H1 (cell line): Measurements from ENCODE around the gene GBE1. TPM values are rescaled to one million over a fixed set of nuclear protein-coding genes. Genes with fewer than 3 reads are reported as not detected.

Experiments
- CTCF ChIA-PET: fragments of 300-600 bp; sonication (Branson Sonifier 250); formaldehyde crosslinking; loops from one replicate; lab custom pipeline; 2021; ENCODE audit not compliant: partially characterized antibody; lab: Charles Lee
- POLR2A ChIA-PET: fragments of 300-600 bp; sonication (Branson Sonifier 250); formaldehyde crosslinking; loops from one replicate; lab custom pipeline; 2021; ENCODE audit warnings: inconsistent platforms; ENCODE audit not compliant: partially characterized antibody; lab: Charles Lee
- DNase-seq, 2 experiments: peaks; one replicate each; pipeline versions ENCODE4 v3.0.0 to v3.0.0-alpha.2; 2010 to 2022; ENCODE audit warnings: low spot score in 2 of 2, low read depth in 1 of 2, mixed read lengths in 1 of 2
- FAIRE-seq: peaks from 2 replicates; lab custom pipeline; 2011; peaks lifted over from hg19 to GRCh38; lab: Jason Lieb, UNC
- H2AFZ ChIP-seq: 2 replicates; pipeline ENCODE4 v1.8.1; 2012; ENCODE audit warnings: low read length, inconsistent platforms
- H2AK5ac ChIP-seq: 2 replicates; pipeline ENCODE4 v1.6.1; 2013; ENCODE audit warnings: low read depth, low read length
- H2BK120ac ChIP-seq: replicated peaks from 2 replicates; pipeline ENCODE3; 2013; ENCODE audit warnings: low read depth, low read length, inconsistent platforms
- H2BK12ac ChIP-seq: 2 replicates; pipeline ENCODE4 v1.6.1; 2013; ENCODE audit warnings: low read depth, low read length
- H2BK15ac ChIP-seq: 2 replicates; pipeline ENCODE4 v1.6.1; 2013; ENCODE audit warnings: low read length
- H2BK20ac ChIP-seq: 2 replicates; pipeline ENCODE4 v1.6.1; 2013; ENCODE audit warnings: low read length
- H2BK5ac ChIP-seq: 2 replicates; pipeline ENCODE4 v1.6.1; 2013; ENCODE audit warnings: low read depth, low read length
- H3K14ac ChIP-seq: 2 replicates; pipeline ENCODE4 v1.6.1; 2013; ENCODE audit warnings: inconsistent platforms; ENCODE audit not compliant: insufficient read length
- H3K18ac ChIP-seq: 2 replicates; pipeline ENCODE4 v1.6.1; 2013; ENCODE audit warnings: low read length; ENCODE audit errors: extremely low read depth
- H3K23ac ChIP-seq: 2 replicates; pipeline ENCODE4 v1.6.1; 2013; ENCODE audit warnings: inconsistent platforms; ENCODE audit not compliant: insufficient read length
- H3K23me2 ChIP-seq: 2 replicates; pipeline ENCODE4 v1.6.1; 2013; ENCODE audit warnings: low read depth, low read length
- H3K27ac ChIP-seq: 2 replicates; pipeline ENCODE4 v1.6.1; 2011; ENCODE audit warnings: low read depth, low read length, inconsistent platforms
- H3K27me3 ChIP-seq, 4 experiments: replicated peaks in 1 of 4; 1 replicate in 1 of 4; 2 replicates in 3 of 4; pipeline versions ENCODE4 v1.6.1 to v1.8.1; 2011 to 2013; ENCODE audit warnings: low read length in 3 of 4, mild to moderate bottlenecking in 3 of 4, inconsistent platforms in 2 of 4, mixed read lengths in 2 of 4, moderate library complexity in 1 of 4; ENCODE audit not compliant: control insufficient read depth in 3 of 4, insufficient read depth in 3 of 4; ENCODE audit errors: extremely low read depth in 1 of 4
- H3K36me3 ChIP-seq, 4 experiments: 2 replicates each; pipeline versions ENCODE4 v1.6.1 to v1.8.1; 2011 to 2013; ENCODE audit warnings: mild to moderate bottlenecking in 4 of 4, low read length in 3 of 4, moderate library complexity in 2 of 4, control low read depth in 1 of 4, inconsistent platforms in 1 of 4; ENCODE audit not compliant: insufficient read depth in 4 of 4, control insufficient read depth in 2 of 4
- H3K4ac ChIP-seq: replicated peaks from 2 replicates; pipeline ENCODE3; 2013; ENCODE audit warnings: low read length, low read depth, mixed read lengths, inconsistent platforms; ENCODE audit not compliant: insufficient read length
- H3K4me1 ChIP-seq, 4 experiments: replicated peaks in 1 of 4; 1 replicate in 1 of 4; 2 replicates in 3 of 4; pipeline versions ENCODE4 v1.6.1 to v1.8.1; 2011 to 2013; ENCODE audit warnings: low read length in 3 of 4, inconsistent platforms in 2 of 4, mixed read lengths in 1 of 4; ENCODE audit not compliant: insufficient read depth in 4 of 4, control insufficient read depth in 3 of 4
- H3K4me2 ChIP-seq, 2 experiments: 2 replicates each; pipeline versions ENCODE4 v1.6.1 to v1.8.1; 2011 to 2013; ENCODE audit warnings: low read depth in 2 of 2, low read length in 2 of 2, control low read depth in 1 of 2, inconsistent platforms in 1 of 2, mild to moderate bottlenecking in 1 of 2; ENCODE audit not compliant: insufficient read depth in 1 of 2
- H3K4me3 ChIP-seq, 4 experiments: fragments of 200-600, 300-600 bp in 1 of 4; sonication (generic), shearing (Covaris generic), sonication (Bioruptor Twin) in 1 of 4; 2 replicates each; pipeline versions ENCODE4 v1.5.1 to v1.8.1; 2011 to 2016; ENCODE audit warnings: low read length in 4 of 4, low read depth in 3 of 4, control low read depth in 2 of 4, inconsistent platforms in 2 of 4, mild to moderate bottlenecking in 2 of 4, mixed read lengths in 1 of 4, moderate library complexity in 1 of 4; ENCODE audit not compliant: insufficient read depth in 2 of 4; ENCODE audit errors: extremely low read depth in 1 of 4
- H3K56ac ChIP-seq: replicated peaks from 2 replicates; pipeline ENCODE3; 2013; ENCODE audit warnings: low read depth, mild to moderate bottlenecking, mixed read lengths, low read length, inconsistent platforms; ENCODE audit not compliant: insufficient read length
- H3K79me1 ChIP-seq: 2 replicates; pipeline ENCODE4 v1.6.1; 2013; ENCODE audit warnings: low read depth, low read length, control low read depth
- H3K79me2 ChIP-seq, 2 experiments: 2 replicates each; pipeline versions ENCODE4 v1.6.1 to v1.8.1; 2012 to 2013; ENCODE audit warnings: low read length in 2 of 2, mild to moderate bottlenecking in 2 of 2, inconsistent platforms in 1 of 2; ENCODE audit not compliant: insufficient read depth in 2 of 2, control insufficient read depth in 1 of 2
- H3K9ac ChIP-seq, 4 experiments: replicated peaks in 1 of 4; 1 replicate in 1 of 4; 2 replicates in 3 of 4; pipeline versions ENCODE4 v1.6.1 to v1.8.1; 2011 to 2013; ENCODE audit warnings: low read depth in 3 of 4, low read length in 3 of 4, control low read depth in 2 of 4, mild to moderate bottlenecking in 2 of 4, moderate library complexity in 2 of 4, inconsistent platforms in 1 of 4; ENCODE audit errors: extremely low read depth in 1 of 4
- H3K9me3 ChIP-seq, 2 experiments: 2 replicates each; pipeline versions ENCODE4 v1.6.1 to v1.8.1; 2012 to 2013; ENCODE audit warnings: mild to moderate bottlenecking in 2 of 2, moderate library complexity in 2 of 2, control low read depth in 1 of 2, inconsistent platforms in 1 of 2, low read depth in 1 of 2, low read length in 1 of 2, mixed read lengths in 1 of 2; ENCODE audit not compliant: insufficient read depth in 2 of 2
- H4K20me1 ChIP-seq, 2 experiments: replicated peaks in 1 of 2; 2 replicates each; pipeline versions ENCODE3 to v1.8.1; 2011 to 2013; ENCODE audit warnings: inconsistent platforms in 2 of 2, low read length in 2 of 2, mild to moderate bottlenecking in 1 of 2; ENCODE audit not compliant: insufficient read depth in 2 of 2, control insufficient read depth in 1 of 2
- H4K5ac ChIP-seq: 2 replicates; pipeline ENCODE4 v1.6.1; 2013; ENCODE audit warnings: low read length, low read depth, mixed read lengths, inconsistent platforms; ENCODE audit not compliant: insufficient read length
- H4K8ac ChIP-seq: 2 replicates; pipeline ENCODE4 v1.8.0; 2013; ENCODE audit warnings: mild to moderate bottlenecking, moderate library complexity, low read length, inconsistent platforms; ENCODE audit not compliant: insufficient read depth; ENCODE audit errors: extremely low read depth
- H4K91ac ChIP-seq: replicated peaks from 2 replicates; pipeline ENCODE3; 2013; ENCODE audit warnings: low read length, mixed read lengths, inconsistent platforms; ENCODE audit not compliant: insufficient read length
- BACH1 ChIP-seq: IDR thresholded peaks from 2 replicates; pipeline ENCODE4 v1.6.1; 2012; ENCODE audit warnings: low read length, improper control_type of control experiment
- CBX5 ChIP-seq: fragments of 300-800, 300-1000 bp; sonication (generic); IDR thresholded peaks from 2 replicates; pipeline ENCODE4 v1.7.1; 2016; ENCODE audit warnings: antibody characterized with exemption, low read length, low read depth
- CHD2 ChIP-seq: IDR thresholded peaks from 2 replicates; pipeline ENCODE4 v1.6.1; 2012; ENCODE audit warnings: low read length, improper control_type of control experiment
- FOSL1 ChIP-seq: IDR thresholded peaks from 2 replicates; pipeline ENCODE4 v1.6.1; 2011; ENCODE audit warnings: mild to moderate bottlenecking, low read depth, low read length, moderate library complexity; ENCODE audit not compliant: insufficient read depth
- KDM1A ChIP-seq: fragments of 200-600, 300-600 bp; sonication (generic); IDR thresholded peaks from 2 replicates; pipeline ENCODE4 v1.7.1; 2016; ENCODE audit warnings: mild to moderate bottlenecking, low read length, borderline replicate concordance
- NANOG ChIP-seq: IDR thresholded peaks from 2 replicates; pipeline ENCODE4 v1.6.1; 2011; ENCODE audit warnings: low read length, low read depth, mild to moderate bottlenecking, inconsistent platforms; ENCODE audit not compliant: insufficient read depth, poor library complexity, severe bottlenecking
- POLR2A ChIP-seq, 2 experiments: IDR thresholded peaks; 1 replicate in 1 of 2; 2 replicates in 1 of 2; pipeline ENCODE4 v1.6.1; 2011; ENCODE audit warnings: low read depth in 2 of 2, low read length in 2 of 2, mild to moderate bottlenecking in 2 of 2; ENCODE audit errors: control extremely low read depth in 1 of 2
- RAD21 ChIP-seq, 2 experiments: IDR thresholded peaks in 1 of 2; conservative IDR thresholded peaks in 1 of 2; 2 replicates each; pipeline ENCODE4 v1.6.1; 2011; ENCODE audit warnings: low read depth in 2 of 2, low read length in 2 of 2, improper control_type of control experiment in 1 of 2, inconsistent platforms in 1 of 2, mild to moderate bottlenecking in 1 of 2, moderate library complexity in 1 of 2
- RNF2 ChIP-seq: fragments of 200-900, 300-1000 bp; sonication (generic); IDR thresholded peaks from 2 replicates; pipeline ENCODE4 v1.7.1; 2016; ENCODE audit warnings: borderline replicate concordance, low read depth, mild to moderate bottlenecking, antibody characterized with exemption, low read length; ENCODE audit not compliant: poor library complexity, severe bottlenecking; ENCODE audit errors: missing control alignments
- TBP ChIP-seq: IDR thresholded peaks from 2 replicates; pipeline ENCODE4 v1.6.1; 2011; ENCODE audit warnings: low read depth, low read length, improper control_type of control experiment
- TEAD4 ChIP-seq: IDR thresholded peaks from 2 replicates; pipeline ENCODE4 v1.6.1; 2012; ENCODE audit warnings: low read depth, low read length, inconsistent platforms, mixed read lengths
- WGBS, 2 experiments: shearing (Covaris generic) in 1 of 2; methylation state at CpG; one replicate each; pipeline versions ENCODE4 v1.1.6 to v1.1.7; 2013 to 2015; ENCODE audit warnings: low lambda C conversion rate in 2 of 2, mixed read lengths in 2 of 2, inconsistent platforms in 1 of 2, low coverage in 1 of 2, missing lambda C conversion rate in 1 of 2; ENCODE audit not compliant: insufficient replicate concordance in 2 of 2, insufficient coverage in 1 of 2, insufficient read length in 1 of 2; ENCODE audit errors: extremely low coverage in 1 of 2, missing lambda C conversion rate in 1 of 2; 5-methylcytosine and 5-hydroxymethylcytosine counted together
- polyA plus RNA-seq, 7 experiments: library from polyadenylated mRNA; depleted of rRNA in 3 of 7; stranded (reverse) in 5 of 7; unstranded in 2 of 7; fragments of >200 nt in 5 of 7; fragments of 200-250 nt in 2 of 7; gene quantifications; 1 replicate in 5 of 7; 2 replicates in 1 of 7; 4 replicates in 1 of 7; pipeline versions ENCODE4 v1.2.1 to v1.2.3, GENCODE V29; 2011 to 2013; ENCODE audit warnings: missing spikeins in 2 of 7, mixed read lengths in 2 of 7
- total RNA-seq: library from RNA; stranded (reverse); fragmentation: NEBNext Ultra II Directional; extraction: Animal tissue kit (Norgen Biotek cat#: 25700); gene quantifications from 2 replicates; pipeline ENCODE4 v1.2.1, GENCODE V29; 2021
- TF ChIP-seq, protein P1 (sequence below): IDR thresholded peaks from 2 replicates; pipeline ENCODE4 v1.6.1; 2012; ENCODE audit warnings: inconsistent platforms
- TF ChIP-seq, protein P2 (sequence below): IDR thresholded peaks from 2 replicates; pipeline ENCODE4 v1.6.1; 2011; ENCODE audit warnings: low read depth, mild to moderate bottlenecking, low read length; ENCODE audit not compliant: insufficient read depth

GBE1 gene
- total and polyA plus RNA-seq, 2 of the 8 experiments (the other 6 are each of a cell fraction or from before 2014, with no cell fraction given) = 3.3 to 7.3 TPM

DNA sequence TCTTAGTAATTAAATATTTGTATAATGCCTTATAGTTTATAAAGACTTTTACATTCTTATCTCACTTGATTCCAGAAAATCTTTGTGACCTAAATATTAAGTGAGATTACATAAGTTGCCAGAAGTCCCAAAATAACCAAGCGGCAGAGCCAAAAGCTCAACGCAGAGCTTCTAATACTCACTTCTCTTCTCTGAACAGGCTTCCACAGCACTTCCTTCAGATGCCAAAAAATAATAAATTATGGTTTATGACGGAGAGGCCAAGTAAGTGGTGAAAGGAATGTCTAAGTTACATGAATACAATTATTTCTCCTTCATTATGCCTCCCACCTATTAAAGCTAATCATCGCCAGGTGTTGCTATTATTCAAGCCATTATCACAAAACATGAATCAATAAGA lies 110.3 kb downstream of the GBE1 start:
- Histone ChIP-seq H3K23ac (no peak overlapping the region), H3K27me3 (no peaks in the 10 kb centered on the region), H4K5ac (no peak overlapping the region), H3K79me2 (no peaks in the 10 kb centered on the region), H2BK20ac (no peak overlapping the region), H3K9me3 (no peaks in the 10 kb centered on the region), H2AFZ (no peak overlapping the region), H3K4ac (no peak overlapping the region), H2BK15ac (no peak overlapping the region), H3K79me1 (no peaks in the 10 kb centered on the region), H3K4me3 (no peak overlapping the region), H3K14ac (no peak overlapping the region), H3K36me3 (no peaks in the 10 kb centered on the region), H3K9ac (no peak overlapping the region), H3K4me2 (no peak overlapping the region), H4K20me1 (no peaks in the 10 kb centered on the region), H3K18ac (no peak overlapping the region), H2BK12ac (no peak overlapping the region), H3K56ac (no peak overlapping the region), H3K27ac (no peak overlapping the region), H4K8ac (no peak overlapping the region), H2BK5ac (no peak overlapping the region), H3K23me2 (no peaks in the 10 kb centered on the region), H2BK120ac (no peak overlapping the region), H3K4me1 (no peaks in the 10 kb centered on the region), H2AK5ac (no peak overlapping the region), H4K91ac (no peak overlapping the region)
- DNase-seq (no peak), FAIRE-seq (no peak)
- 93% methylated on average over 4 of the region's 4 CpGs; no CpG with 5 or more reads in 1 of the 2 experiments for WGBS, 2 experiments
- CTCF ChIA-PET = interaction anchor here (1.1 to 2.5 kb wide), 4 partner anchors 16 to 160 kb away, joined by 3 to 8 read pairs (median 4); no protein-coding TSS in a partner anchor
- POLR2A ChIA-PET = no interaction called here
- no peak for TF ChIP-seq RNF2
- no peak for TF ChIP-seq KDM1A
- no peak for TF ChIP-seq NANOG
- TF ChIP-seq TEAD4 = no peak
- no peak for TF ChIP-seq CBX5
- TF ChIP-seq, protein P1, sequence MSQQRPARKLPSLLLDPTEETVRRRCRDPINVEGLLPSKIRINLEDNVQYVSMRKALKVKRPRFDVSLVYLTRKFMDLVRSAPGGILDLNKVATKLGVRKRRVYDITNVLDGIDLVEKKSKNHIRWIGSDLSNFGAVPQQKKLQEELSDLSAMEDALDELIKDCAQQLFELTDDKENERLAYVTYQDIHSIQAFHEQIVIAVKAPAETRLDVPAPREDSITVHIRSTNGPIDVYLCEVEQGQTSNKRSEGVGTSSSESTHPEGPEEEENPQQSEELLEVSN = no peak
- no peak for TF ChIP-seq BACH1
- no peak for TF ChIP-seq POLR2A (IDR thresholded peaks at IDR 0.05; ENCODE audit: control extremely low read depth in 1 of 2, low read depth in 2 of 2, low read length in 2 of 2)
- no peak for TF ChIP-seq FOSL1
- no peak for TF ChIP-seq TBP
- TF ChIP-seq, protein P2, sequence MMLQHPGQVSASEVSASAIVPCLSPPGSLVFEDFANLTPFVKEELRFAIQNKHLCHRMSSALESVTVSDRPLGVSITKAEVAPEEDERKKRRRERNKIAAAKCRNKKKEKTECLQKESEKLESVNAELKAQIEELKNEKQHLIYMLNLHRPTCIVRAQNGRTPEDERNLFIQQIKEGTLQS = no peak
- no peak for TF ChIP-seq CHD2
- TF ChIP-seq RAD21 (IDR thresholded peaks at IDR 0.05 in 1 of 2, conservative IDR thresholded peaks at IDR 0.05 in 1 of 2; ENCODE audit: low read depth in 2 of 2, low read length in 2 of 2) = no peak
